Adrenal gland (tissue), 5 donors: Measurements from ENCODE around the gene OSGIN1.

Source experiments
- CTCF ChIP-seq, 6 experiments: fragments of 450-650 bp in 4 of 6; fragments of 200-600 bp in 2 of 6; sonication (generic) in 1 of 6; IDR thresholded peaks; 1 replicate in 5 of 6; 2 replicates in 1 of 6; pipeline versions ENCODE4 v1.5.1 to v1.8.0; 2016 to 2021; ENCODE audit warnings: antibody characterized with exemption in 6 of 6, mild to moderate bottlenecking in 2 of 6, moderate library complexity in 1 of 6
- POLR2A ChIP-seq, 2 donors: fragments of 450-650 bp; IDR thresholded peaks; one replicate each; pipeline ENCODE4 v1.6.1; 2017; ENCODE audit warnings: antibody characterized with exemption in 2 of 2, mild to moderate bottlenecking in 2 of 2, moderate library complexity in 1 of 2
- donor health status: DM: no; HTN: no; CAD: no.

GRCh38 chr16:83973581-83974385 is 20.7 kb downstream of the OSGIN1 start:
- TF ChIP-seq CTCF (IDR thresholded peaks at IDR 0.05) (no peak), POLR2A (IDR thresholded peaks at IDR 0.05) (no peak)
